ENCODE results near the gene TBC1D23.
A peak's percentile ranks its signal among the peaks of the same experiment; 100 is the strongest.
"Not testable (repeated sequence)": the region's sequence is repeated elsewhere in the genome, so short reads cannot be mapped to it uniquely, and the experiment has no call there.

TBC1D23 gene

DNA sequence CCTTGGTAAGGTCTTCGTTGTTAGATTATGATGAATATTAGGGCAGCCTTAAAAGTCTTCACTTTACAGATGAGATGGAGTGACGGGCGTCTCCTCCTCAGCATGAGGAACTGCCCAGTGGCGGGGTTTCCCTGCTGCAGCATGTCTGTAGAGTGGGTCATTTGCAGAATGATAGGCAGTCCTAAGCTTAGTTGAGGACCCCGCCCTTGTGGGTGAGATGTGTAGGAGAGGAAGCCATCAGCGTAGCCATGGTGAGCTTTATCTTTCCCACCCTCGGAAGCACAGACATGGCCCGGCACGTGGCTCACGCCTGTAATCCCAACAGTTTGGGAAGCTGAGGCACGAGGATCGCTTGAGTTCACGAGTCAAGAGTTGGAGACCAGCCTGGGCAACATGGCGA, 74.6 kb downstream of the TBC1D23 start:
- no peak for TF ChIP-seq CTCF (conservative IDR thresholded peaks at IDR 0.05; ENCODE audit: control insufficient read depth, insufficient read depth, low read depth, low read length)
- peak; percentile 30 for DNase-seq (ENCODE audit: low read depth)
- peak overlapping the region; percentile 70 for H3K4me3 ChIP-seq (ENCODE audit: control insufficient read depth, low read depth, low read length)

DNA sequence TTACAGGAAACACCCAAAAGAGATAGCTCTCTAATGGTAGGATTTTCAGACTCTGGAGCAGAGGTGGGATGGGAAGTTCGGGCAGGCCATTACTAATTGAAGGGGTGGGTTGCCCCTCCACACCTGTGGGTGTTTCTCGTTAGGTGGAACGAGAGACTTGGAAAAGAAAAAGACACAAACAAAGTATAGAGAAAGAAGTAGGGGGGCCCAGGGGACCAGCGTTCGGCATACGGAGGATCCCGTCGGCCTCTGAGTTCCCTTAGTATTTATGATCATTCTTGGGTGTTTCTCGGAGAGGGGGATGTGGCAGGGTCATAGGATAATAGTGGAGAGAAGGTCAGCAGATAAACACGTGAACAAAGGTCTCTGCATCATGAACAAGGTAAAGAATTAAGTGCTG, 75.4 kb downstream of the TBC1D23 start:
- not testable (repeated sequence) for DNase-seq (ENCODE audit: low read depth)

DNA sequence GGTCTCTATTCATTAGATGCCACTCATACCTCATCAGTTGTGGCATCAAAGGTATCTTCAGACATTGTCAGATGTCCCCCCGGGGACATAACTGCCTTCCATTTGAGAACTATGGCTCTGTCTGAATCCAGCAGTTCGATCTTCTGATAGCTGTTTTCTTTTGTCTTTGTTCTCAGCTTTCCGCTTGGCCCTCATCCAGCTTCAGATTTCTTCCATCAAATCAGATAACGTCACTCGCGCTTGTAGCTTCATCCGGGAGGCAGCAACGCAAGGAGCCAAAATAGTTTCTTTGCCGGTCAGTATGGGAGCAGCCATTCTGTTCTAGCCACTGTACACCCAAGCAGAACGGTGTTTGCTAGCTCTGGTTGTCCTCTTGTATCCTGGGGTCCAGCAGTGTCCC, 78.1 kb downstream of the TBC1D23 start:
- H3K4me3 ChIP-seq (ENCODE audit: control insufficient read depth, low read depth, low read length) = no peak overlapping the region
- no peak for DNase-seq (ENCODE audit: low read depth)
- no peak for TF ChIP-seq CTCF (conservative IDR thresholded peaks at IDR 0.05; ENCODE audit: control insufficient read depth, insufficient read depth, low read depth, low read length)

More for the DNA sequence above, 75.4 kb downstream of the TBC1D23 start:
- not testable (repeated sequence) for H3K4me3 ChIP-seq (ENCODE audit: control insufficient read depth, low read depth, low read length)

DNA sequence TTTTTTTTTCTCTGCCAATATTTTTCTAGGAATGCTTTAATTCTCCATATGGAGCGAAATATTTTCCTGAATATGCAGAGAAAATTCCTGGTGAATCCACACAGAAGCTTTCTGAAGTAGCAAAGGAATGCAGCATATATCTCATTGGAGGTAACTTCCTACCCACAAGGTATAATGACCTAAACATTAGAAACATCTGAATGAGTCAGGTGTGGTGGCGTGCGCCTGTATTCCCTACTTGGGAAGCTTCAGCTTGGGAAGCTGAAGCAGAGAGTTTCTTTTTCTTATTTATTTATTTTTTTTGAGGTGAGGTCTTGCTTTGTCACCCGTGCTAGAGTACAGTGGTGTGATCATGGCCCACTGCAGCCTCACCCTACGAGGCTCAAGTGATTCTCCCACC, 79.0 kb downstream of the TBC1D23 start:
- no peak overlapping the region for H3K4me3 ChIP-seq (ENCODE audit: control insufficient read depth, low read depth, low read length)
- DNase-seq (ENCODE audit: low read depth) = no peak
- no peak for TF ChIP-seq CTCF (conservative IDR thresholded peaks at IDR 0.05; ENCODE audit: control insufficient read depth, insufficient read depth, low read depth, low read length)

DNA sequence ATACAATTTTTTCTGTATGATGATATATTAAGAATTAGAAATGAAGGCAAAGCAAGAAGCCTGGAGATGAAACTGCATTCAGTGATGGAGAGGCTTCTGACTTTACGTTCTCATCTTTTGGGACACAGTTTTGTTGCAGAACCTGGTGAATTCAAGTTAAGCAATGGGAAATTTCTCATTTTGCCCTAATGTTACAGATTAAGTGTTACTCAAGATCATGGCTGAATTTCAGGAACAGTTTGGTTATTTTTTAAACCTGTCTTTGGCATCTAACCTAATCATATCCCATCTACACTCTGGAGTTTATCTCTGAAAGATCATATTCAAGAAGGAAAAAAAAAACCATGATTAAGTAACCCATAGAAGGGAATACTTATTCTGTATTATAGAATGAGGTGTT, 79.7 kb downstream of the TBC1D23 start:
- no peak for TF ChIP-seq CTCF (conservative IDR thresholded peaks at IDR 0.05; ENCODE audit: control insufficient read depth, insufficient read depth, low read depth, low read length)
- DNase-seq (ENCODE audit: low read depth) = no peak
- H3K4me3 ChIP-seq (ENCODE audit: control insufficient read depth, low read depth, low read length) = no peak overlapping the region

GRCh38 chr3:100348727-100349126, 87.9 kb downstream of the TBC1D23 start:
- DNase-seq (ENCODE audit: low read depth) = no peak
- H3K4me3 ChIP-seq (ENCODE audit: control insufficient read depth, low read depth, low read length) = no peak overlapping the region
- TF ChIP-seq CTCF (conservative IDR thresholded peaks at IDR 0.05; ENCODE audit: control insufficient read depth, insufficient read depth, low read depth, low read length) = no peak

DNA sequence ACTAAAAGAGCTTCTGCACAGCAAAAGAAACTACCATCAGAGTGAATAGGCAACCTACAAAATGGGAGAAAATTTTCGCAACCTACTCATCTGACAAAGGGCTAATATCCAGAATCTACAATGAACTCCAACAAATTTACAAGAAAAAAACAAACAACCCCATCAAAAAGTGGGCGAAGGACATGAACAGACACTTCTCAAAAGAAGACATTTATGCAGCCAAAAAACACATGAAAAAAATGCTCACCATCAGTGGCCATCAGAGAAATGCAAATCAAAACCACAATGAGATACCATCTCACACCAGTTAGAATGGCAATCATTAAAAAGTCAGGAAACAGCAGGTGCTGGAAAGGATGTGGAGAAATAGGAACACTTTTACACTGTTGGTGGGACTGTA, 91.0 kb downstream of the TBC1D23 start:
- DNase-seq (ENCODE audit: low read depth); H3K4me3 ChIP-seq (ENCODE audit: control insufficient read depth, low read depth, low read length): not testable (repeated sequence)

GRCh38 chr3:100352296-100353231, 91.8 kb downstream of the TBC1D23 start:
- no peak for DNase-seq (ENCODE audit: low read depth)
- no peak for TF ChIP-seq CTCF (conservative IDR thresholded peaks at IDR 0.05; ENCODE audit: control insufficient read depth, insufficient read depth, low read depth, low read length)
- H3K4me3 ChIP-seq (ENCODE audit: control insufficient read depth, low read depth, low read length) = no peak overlapping the region

All from fibroblast of mammary gland (primary cell).